Mesendoderm (in vitro differentiated cells): ENCODE data around the gene RPL32.
A peak's percentile ranks its signal among the peaks of the same experiment; 100 is the strongest.

Experiments used
- DNase-seq: peaks from one replicate; pipeline ENCODE4 v3.0.0; 2013
- H2AK5ac ChIP-seq: 2 replicates; pipeline ENCODE4 v1.6.1; 2013; ENCODE audit warnings: low read length, inconsistent platforms
- H2BK120ac ChIP-seq: 2 replicates; pipeline ENCODE4 v1.6.1; 2013; ENCODE audit warnings: low read depth, mild to moderate bottlenecking, low read length, moderate library complexity, mixed read lengths
- H2BK15ac ChIP-seq: replicated peaks from 2 replicates; pipeline ENCODE4 v1.6.1; 2013; ENCODE audit warnings: low read depth, mild to moderate bottlenecking, moderate library complexity
- H2BK5ac ChIP-seq: 2 replicates; pipeline ENCODE4 v1.6.1; 2013; ENCODE audit warnings: low read length, inconsistent platforms
- H3K18ac ChIP-seq: 2 replicates; pipeline ENCODE4 v1.6.1; 2013; ENCODE audit warnings: mild to moderate bottlenecking, low read length, mixed read lengths
- H3K23ac ChIP-seq: one replicate; pipeline ENCODE4 v1.6.1; 2013; ENCODE audit warnings: low read length
- H3K27ac ChIP-seq: 2 replicates; pipeline ENCODE4 v1.5.1; 2013; ENCODE audit warnings: low read depth, mild to moderate bottlenecking, inconsistent platforms, low read length, moderate library complexity
- H3K27me3 ChIP-seq: 2 replicates; pipeline ENCODE4 v1.6.1; 2013; ENCODE audit warnings: low read length, control low read depth, mild to moderate bottlenecking, inconsistent platforms; ENCODE audit not compliant: insufficient read depth, poor library complexity
- H3K36me3 ChIP-seq: 2 replicates; pipeline ENCODE4 v1.6.1; 2013; ENCODE audit warnings: low read length, inconsistent platforms; ENCODE audit not compliant: control insufficient read depth, insufficient read depth
- H3K4ac ChIP-seq: one replicate; pipeline ENCODE4 v1.6.1; 2013; ENCODE audit warnings: low read depth, mild to moderate bottlenecking, low read length, moderate library complexity
- H3K4me1 ChIP-seq: 2 replicates; pipeline ENCODE4 v1.6.1; 2013; ENCODE audit warnings: low read depth, low read length, inconsistent platforms; ENCODE audit not compliant: control insufficient read depth
- H3K4me2 ChIP-seq: 2 replicates; pipeline ENCODE4 v1.6.1; 2013; ENCODE audit warnings: low read length
- H3K4me3 ChIP-seq: 2 replicates; pipeline ENCODE4 v1.5.1; 2013; ENCODE audit warnings: mild to moderate bottlenecking, low read length
- H3K56ac ChIP-seq: one replicate; pipeline ENCODE4 v1.6.1; 2013; ENCODE audit warnings: low read length
- H3K79me1 ChIP-seq: 2 replicates; pipeline ENCODE4 v1.6.1; 2013; ENCODE audit warnings: low read length, inconsistent platforms
- H3K79me2 ChIP-seq: 2 replicates; pipeline ENCODE4 v1.6.1; 2013; ENCODE audit warnings: mild to moderate bottlenecking, low read length; ENCODE audit not compliant: control insufficient read depth, insufficient read depth
- H3K9ac ChIP-seq: 2 replicates; pipeline ENCODE4 v1.6.1; 2013; ENCODE audit warnings: low read length, inconsistent platforms
- H4K5ac ChIP-seq: one replicate; pipeline ENCODE4 v1.6.1; 2013; ENCODE audit warnings: low read length
- H4K8ac ChIP-seq: one replicate; pipeline ENCODE4 v1.6.1; 2013; ENCODE audit warnings: low read depth, mild to moderate bottlenecking, control low read depth, low read length, moderate library complexity
- WGBS: extraction: QIAGEN DNeasy Blood & Tissue Kit; methylation state at CpG from one replicate; pipeline ENCODE4 v1.1.7; 2013; ENCODE audit warnings: low lambda C conversion rate, missing lambda C conversion rate; ENCODE audit not compliant: insufficient coverage; ENCODE audit errors: extremely low coverage; 5-methylcytosine and 5-hydroxymethylcytosine counted together

The RPL32 gene

DNA sequence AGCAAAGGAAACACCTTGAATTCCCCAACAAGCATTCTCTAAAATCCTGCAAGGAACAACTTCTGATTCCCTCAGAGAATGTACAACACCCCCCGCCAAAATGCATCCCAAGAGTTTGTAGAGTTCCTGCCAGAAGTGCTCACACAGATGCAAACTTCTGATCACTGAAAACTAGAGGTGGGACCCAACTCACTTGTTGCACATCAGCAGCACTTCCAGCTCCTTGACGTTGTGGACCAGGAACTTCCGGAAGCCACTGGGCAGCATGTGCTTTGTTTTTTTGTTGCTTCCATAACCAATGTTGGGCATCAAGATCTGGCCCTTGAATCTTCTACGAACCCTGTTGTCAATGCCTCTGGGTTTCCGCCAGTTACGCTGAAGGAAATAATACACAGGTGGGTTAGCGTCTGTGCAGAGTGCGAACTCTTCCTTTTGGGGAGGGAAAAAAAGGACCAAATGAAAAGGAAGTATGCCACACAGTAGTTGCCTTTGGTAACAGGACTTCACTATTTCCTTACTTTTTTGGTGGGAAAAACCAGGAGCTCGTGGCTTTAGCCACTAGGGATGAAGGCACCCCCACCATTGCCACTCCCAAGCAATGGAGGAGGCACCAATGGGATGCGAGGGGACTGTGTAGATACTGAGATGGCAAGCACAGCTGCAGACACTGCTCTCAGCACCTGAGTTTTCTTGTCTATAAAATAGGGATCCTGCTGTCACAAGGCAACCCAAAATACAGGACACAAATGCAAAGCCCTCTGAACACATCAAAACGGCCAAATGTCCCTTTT is 2.0 kb downstream of the RPL32 start:
- H2BK15ac ChIP-seq, result no peak overlapping the region
- H3K18ac ChIP-seq, result no peak overlapping the region
- peaks cover 15% of the 10 kb centered on the region for H3K79me1 ChIP-seq
- H3K27me3 ChIP-seq, result no peaks in the 10 kb centered on the region
- peaks cover 50% of the 10 kb centered on the region for H3K79me2 ChIP-seq
- H2BK120ac ChIP-seq, result no peak overlapping the region
- H3K36me3 ChIP-seq, result peaks cover 26% of the 10 kb centered on the region
- no peak for DNase-seq
- no peak overlapping the region for H3K4ac ChIP-seq
- WGBS, result no CpG with 5 or more reads among the region's 11 CpGs
- peaks cover 9% of the 10 kb centered on the region for H3K4me1 ChIP-seq
- H3K56ac ChIP-seq, result peak overlapping the region; percentile 65
- H4K8ac ChIP-seq, result no peak overlapping the region
- H2AK5ac ChIP-seq, result no peak overlapping the region
- H3K9ac ChIP-seq, result peak overlapping the region; percentile 98
- H3K23ac ChIP-seq, result no peak overlapping the region
- no peak overlapping the region for H4K5ac ChIP-seq
- H3K4me3 ChIP-seq, result peak overlapping the region; percentile 14
- H2BK5ac ChIP-seq, result no peak overlapping the region
- H3K27ac ChIP-seq, result no peak overlapping the region
- H3K4me2 ChIP-seq, result peak overlapping the region; percentile 68

DNA sequence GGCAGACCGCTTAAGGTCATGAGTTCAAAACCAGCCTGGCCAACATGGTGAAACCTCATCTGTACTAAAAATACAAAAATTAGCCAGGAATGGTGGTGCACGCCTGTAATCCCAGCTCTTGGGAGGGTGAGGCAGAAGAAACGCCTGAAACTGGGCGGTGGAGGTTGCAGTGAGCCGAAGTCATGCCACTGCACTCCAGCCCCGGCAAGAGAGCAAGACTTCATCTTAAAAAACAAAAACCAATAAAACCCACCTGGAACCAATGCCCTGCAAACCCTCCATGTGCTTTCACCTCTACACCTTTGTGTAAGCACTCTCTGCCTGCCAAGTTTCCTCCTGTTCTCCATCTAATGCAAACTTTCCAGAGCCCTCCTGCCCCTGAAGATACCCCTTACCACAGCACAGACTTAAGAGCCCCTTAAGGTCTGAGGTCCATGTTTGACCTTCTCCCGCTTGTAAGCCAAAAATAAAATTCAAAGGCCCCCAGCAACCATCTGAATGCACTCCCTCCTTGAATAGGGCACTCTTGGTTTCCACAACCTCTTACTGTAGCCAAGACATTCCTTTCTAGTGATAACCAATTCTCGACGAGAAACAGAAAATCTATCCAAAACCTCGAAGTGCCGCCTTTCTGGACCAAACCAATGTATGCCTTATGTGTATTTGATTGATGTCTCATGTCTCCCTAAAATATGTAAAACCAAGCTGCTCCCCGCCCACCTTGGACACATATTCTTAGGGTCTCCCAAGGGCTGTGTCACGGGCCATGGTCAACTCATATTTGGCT is 3.0 kb downstream of the RPL32 start:
- Histone ChIP-seq H3K4me1 (peaks cover 9% of the 10 kb centered on the region), H2BK5ac (no peak overlapping the region), H3K4me3 (no peak overlapping the region), H2BK15ac (no peak overlapping the region), H3K56ac (peak overlapping the region; percentile 58), H2AK5ac (no peak overlapping the region), H3K18ac (no peak overlapping the region), H3K79me1 (peaks cover 15% of the 10 kb centered on the region), H2BK120ac (no peak overlapping the region), H3K4ac (no peak overlapping the region), H4K8ac (no peak overlapping the region), H3K27ac (no peak overlapping the region), H3K9ac (peak overlapping the region; percentile 49), H3K27me3 (no peaks in the 10 kb centered on the region), H3K79me2 (peaks cover 50% of the 10 kb centered on the region), H4K5ac (no peak overlapping the region), H3K4me2 (peak overlapping the region; percentile 31), H3K36me3 (peaks cover 29% of the 10 kb centered on the region), H3K23ac (no peak overlapping the region)
- no peak for DNase-seq
- no CpG with 5 or more reads among the region's 13 CpGs for WGBS

DNA sequence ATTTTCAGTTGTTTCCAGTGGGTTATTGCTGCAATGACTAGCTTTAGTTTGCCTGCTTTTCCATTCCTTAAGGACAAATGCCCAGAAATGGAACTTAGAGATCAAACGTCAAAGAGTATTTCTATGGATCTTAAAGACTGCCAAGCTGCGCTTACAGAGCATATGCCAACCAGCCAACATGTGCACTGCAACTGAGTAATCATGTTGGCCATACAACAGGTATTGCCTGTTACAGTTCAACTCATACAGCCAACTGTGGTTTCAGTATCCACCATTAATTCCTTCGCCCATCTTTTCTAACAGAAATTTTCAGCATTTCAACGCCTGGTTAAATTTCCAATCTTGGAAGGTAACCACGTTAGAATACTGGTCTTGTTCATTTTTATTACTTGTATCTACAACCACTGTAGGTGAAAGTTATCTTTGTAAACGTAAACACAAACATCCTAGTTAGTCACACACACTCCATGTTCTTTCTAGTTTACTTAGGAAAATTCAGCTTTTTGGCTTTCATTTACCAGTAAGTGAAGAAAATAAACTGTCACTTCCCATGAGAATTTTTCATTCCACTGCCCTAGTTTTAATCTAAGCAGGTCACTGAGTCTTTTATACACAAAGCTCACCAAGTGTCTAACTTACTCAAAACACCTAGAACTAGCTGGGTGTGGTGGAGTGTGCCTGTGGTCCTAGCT is 3.9 kb downstream of the RPL32 start:
- Histone ChIP-seq H3K18ac (no peak overlapping the region), H2BK15ac (no peak overlapping the region), H3K4me2 (peak overlapping the region; percentile 33), H3K27ac (no peak overlapping the region), H3K79me1 (peaks cover 15% of the 10 kb centered on the region), H3K4me1 (peaks cover 9% of the 10 kb centered on the region), H3K56ac (peak overlapping the region; percentile 58), H3K36me3 (peaks cover 30% of the 10 kb centered on the region), H2BK120ac (no peak overlapping the region), H3K79me2 (peaks cover 50% of the 10 kb centered on the region), H3K4ac (no peak overlapping the region), H4K8ac (no peak overlapping the region), H3K23ac (no peak overlapping the region), H4K5ac (no peak overlapping the region), H3K4me3 (no peak overlapping the region), H3K27me3 (no peaks in the 10 kb centered on the region), H3K9ac (peak overlapping the region; percentile 52), H2AK5ac (no peak overlapping the region), H2BK5ac (no peak overlapping the region)
- no CpG with 5 or more reads among the region's 6 CpGs for WGBS
- no peak for DNase-seq

DNA sequence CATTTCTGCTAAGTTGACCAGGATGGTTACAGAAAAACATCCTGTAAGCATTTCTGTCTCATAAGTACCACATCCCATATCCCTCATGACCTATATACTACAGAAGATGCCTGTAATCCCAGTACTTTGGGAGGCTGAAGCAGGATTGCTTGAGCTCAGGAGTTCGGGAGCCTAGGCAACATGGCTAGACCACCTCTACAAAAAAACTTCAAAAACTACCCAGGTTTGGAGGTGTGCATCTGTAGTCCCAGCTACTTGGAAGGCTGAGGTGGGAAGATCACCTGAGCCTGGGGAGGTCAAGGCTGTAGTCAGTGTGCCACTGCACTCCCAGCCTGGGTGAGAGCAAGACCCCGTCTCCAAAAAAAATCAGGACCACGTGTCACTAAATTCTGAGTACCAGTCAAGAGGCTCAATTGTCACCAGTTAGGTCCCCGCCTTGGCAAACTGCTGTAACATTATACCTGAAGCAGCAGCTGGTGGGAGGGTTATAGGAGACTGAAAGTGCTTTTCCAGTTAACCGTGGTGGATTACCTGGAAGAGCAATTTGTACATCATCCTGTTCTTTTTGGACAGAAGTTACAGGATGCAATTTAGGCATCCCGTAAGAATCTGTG is 6.2 kb downstream of the RPL32 start:
- Histone ChIP-seq H3K9ac (no peak overlapping the region), H3K18ac (no peak overlapping the region), H3K36me3 (peaks cover 34% of the 10 kb centered on the region), H3K79me2 (peaks cover 38% of the 10 kb centered on the region), H2AK5ac (no peak overlapping the region), H3K4me1 (peaks cover 9% of the 10 kb centered on the region), H4K8ac (no peak overlapping the region), H3K4me3 (no peak overlapping the region), H3K79me1 (peaks cover 15% of the 10 kb centered on the region), H3K27ac (no peak overlapping the region), H3K23ac (no peak overlapping the region), H3K56ac (no peak overlapping the region), H3K4me2 (no peak overlapping the region), H3K27me3 (no peaks in the 10 kb centered on the region), H2BK5ac (no peak overlapping the region), H3K4ac (no peak overlapping the region), H2BK15ac (no peak overlapping the region), H2BK120ac (no peak overlapping the region), H4K5ac (no peak overlapping the region)
- WGBS, result no CpG with 5 or more reads among the region's 6 CpGs
- no peak for DNase-seq

DNA sequence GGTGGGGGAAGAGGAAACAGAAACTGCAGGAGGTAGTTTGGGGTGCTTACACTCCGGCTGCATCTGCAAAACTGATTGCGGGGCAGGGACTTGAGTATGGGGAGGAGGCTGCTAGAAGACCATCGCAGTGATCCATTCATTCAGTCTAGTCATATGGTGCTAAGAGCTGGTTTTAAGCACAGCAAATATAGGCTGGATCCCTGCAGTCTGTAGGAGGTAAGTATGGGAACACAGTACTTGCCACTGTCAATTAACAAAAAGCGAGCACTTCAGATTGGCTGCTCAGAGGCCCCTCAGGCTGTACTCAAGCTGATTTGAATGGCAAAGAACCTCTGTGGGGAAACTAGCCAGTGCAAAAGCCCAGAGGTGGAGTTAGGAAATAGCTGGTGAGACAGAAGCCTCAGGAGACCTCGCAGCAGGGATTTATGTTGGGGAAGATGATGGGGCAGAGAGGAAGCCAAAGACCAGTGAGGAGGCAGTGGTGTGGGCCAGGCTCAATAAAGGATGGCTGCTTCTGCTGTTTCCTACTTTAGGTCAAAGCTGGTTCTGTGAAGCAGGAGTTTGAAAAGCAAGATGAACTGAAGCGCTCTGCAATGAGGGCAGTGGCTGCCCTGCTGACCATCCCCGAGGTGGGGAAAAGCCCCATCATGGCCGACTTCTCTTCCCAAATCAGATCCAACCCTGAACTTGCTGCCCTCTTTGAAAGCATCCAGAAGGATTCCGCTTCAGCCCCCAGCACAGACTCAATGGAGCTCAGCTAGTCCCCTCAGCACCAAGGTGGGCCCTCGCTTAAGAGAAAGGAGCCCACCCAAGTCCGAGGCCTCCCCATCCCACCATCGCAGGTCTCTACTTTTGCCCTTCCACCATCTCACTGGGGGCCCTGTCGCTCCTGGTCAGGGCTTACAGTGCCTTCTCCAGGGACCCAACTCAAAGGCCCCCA is 7.9 kb downstream of the RPL32 start:
- Histone ChIP-seq H3K4me2 (no peak overlapping the region), H3K4me3 (no peak overlapping the region), H2BK15ac (no peak overlapping the region), H3K4me1 (peaks cover 2% of the 10 kb centered on the region), H2BK120ac (no peak overlapping the region), H3K27ac (no peak overlapping the region), H3K9ac (no peak overlapping the region), H2AK5ac (no peak overlapping the region), H3K79me1 (peaks cover 13% of the 10 kb centered on the region), H4K5ac (no peak overlapping the region), H3K4ac (no peak overlapping the region), H3K36me3 (peaks cover 30% of the 10 kb centered on the region), H4K8ac (no peak overlapping the region), H3K27me3 (no peaks in the 10 kb centered on the region), H3K23ac (no peak overlapping the region), H3K56ac (no peak overlapping the region), H3K79me2 (peaks cover 22% of the 10 kb centered on the region), H2BK5ac (no peak overlapping the region), H3K18ac (no peak overlapping the region)
- peak; percentile 52 for DNase-seq
- no CpG with 5 or more reads among the region's 13 CpGs for WGBS
